HEK293T (cell line): Measurements from ENCODE around the gene TTLL13.

Source experiments
- CTCF ChIA-PET: fragments of 350-600 bp; formaldehyde crosslinking; extraction: SDS; loops from one replicate; lab custom pipeline; 2021; ENCODE audit warnings: antibody characterized with exemption, inconsistent platforms; lab: Yijun Ruan, JAX
- POLR2A ChIA-PET: fragments of 350-600 bp; formaldehyde crosslinking; extraction: SDS; loops from one replicate; lab custom pipeline; 2020; ENCODE audit warnings: antibody characterized with exemption, inconsistent platforms; lab: Yijun Ruan, JAX
- DNase-seq: peaks from one replicate; pipeline ENCODE4 v3.0.0; 2012; ENCODE audit warnings: mixed read lengths; ENCODE audit errors: extremely low spot score
- ARNT ChIP-seq: fragments of 450-650 bp; IDR thresholded peaks from 2 replicates; pipeline ENCODE4 v1.6.1; 2017; ENCODE audit warnings: mild to moderate bottlenecking
- BHLHE40 ChIP-seq: fragments of 450-650 bp; IDR thresholded peaks from 2 replicates; pipeline ENCODE4 v1.6.1; 2016; ENCODE audit warnings: mild to moderate bottlenecking, moderate library complexity, borderline replicate concordance
- CTBP1 ChIP-seq: fragments of 450-650 bp; IDR thresholded peaks from 2 replicates; pipeline ENCODE4 v1.6.1; 2016; ENCODE audit warnings: borderline replicate concordance
- ELF4 ChIP-seq: fragments of 450-650 bp; IDR thresholded peaks from 2 replicates; pipeline ENCODE4 v1.6.1; 2017; ENCODE audit warnings: antibody characterized with exemption
- FOXA1 ChIP-seq: fragments of 450-650 bp; IDR thresholded peaks from 2 replicates; pipeline ENCODE4 v1.6.1; 2016; ENCODE audit warnings: mild to moderate bottlenecking
- FOXK2 ChIP-seq: fragments of 450-650 bp; IDR thresholded peaks from 2 replicates; pipeline ENCODE4 v1.6.1; 2016; ENCODE audit warnings: mild to moderate bottlenecking
- FOXM1 ChIP-seq: fragments of 450-650 bp; IDR thresholded peaks from 2 replicates; pipeline ENCODE4 v1.6.1; 2017; ENCODE audit warnings: mild to moderate bottlenecking, borderline replicate concordance
- HDGF ChIP-seq: fragments of 450-650 bp; IDR thresholded peaks from 2 replicates; pipeline ENCODE4 v1.6.1; 2017; ENCODE audit warnings: antibody characterized with exemption, borderline replicate concordance
- L3MBTL2 ChIP-seq: fragments of 450-650 bp; conservative IDR thresholded peaks from 2 replicates; pipeline ENCODE4 v1.6.1; 2016; ENCODE audit warnings: mild to moderate bottlenecking
- LEF1 ChIP-seq: fragments of 450-650 bp; IDR thresholded peaks from 2 replicates; pipeline ENCODE4 v1.6.1; 2017; ENCODE audit warnings: mild to moderate bottlenecking, borderline replicate concordance
- NFRKB ChIP-seq: fragments of 450-650 bp; IDR thresholded peaks from 2 replicates; pipeline ENCODE4 v1.6.1; 2016; ENCODE audit warnings: mild to moderate bottlenecking, moderate library complexity
- SP1 ChIP-seq: fragments of 450-650 bp; IDR thresholded peaks from 2 replicates; pipeline ENCODE4 v1.6.1; 2017
- SUZ12 ChIP-seq: fragments of 450-650 bp; IDR thresholded peaks from 2 replicates; pipeline ENCODE4 v1.6.1; 2016; ENCODE audit warnings: mild to moderate bottlenecking
- TARDBP ChIP-seq: fragments of 450-650 bp; IDR thresholded peaks from 2 replicates; pipeline ENCODE4 v1.6.1; 2016
- ZNF384 ChIP-seq: fragments of 450-650 bp; IDR thresholded peaks from 2 replicates; pipeline ENCODE4 v1.6.1; 2016
- TF ChIP-seq, protein P1 (sequence below): fragments of 450-650 bp; IDR thresholded peaks from 2 replicates; pipeline ENCODE4 v1.6.1; 2016

The TTLL13 gene

DNA sequence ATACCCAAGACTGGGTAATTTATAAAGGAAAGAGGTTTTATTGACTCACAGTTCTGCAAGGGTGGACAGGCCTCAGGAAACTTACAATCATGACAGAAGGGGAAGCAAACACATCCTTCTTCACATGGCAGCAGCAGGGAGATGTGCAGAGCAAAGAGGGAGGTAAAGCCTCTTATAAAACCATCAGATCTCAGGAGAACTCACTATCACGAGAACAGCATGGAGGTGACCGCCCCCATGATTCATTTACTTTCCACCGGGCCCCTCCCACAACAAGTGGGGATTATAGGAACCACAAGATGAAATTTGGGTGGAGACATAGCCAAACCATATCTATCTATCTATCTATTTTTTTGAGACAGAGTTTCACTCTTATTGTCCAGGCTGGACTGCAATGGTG is 10.0 kb upstream of the TTLL13 start:
- POLR2A ChIA-PET: no interaction called here
- TF ChIP-seq SP1 (no peak), LEF1 (no peak), ARNT (no peak), FOXM1 (no peak), BHLHE40 (no peak), SUZ12 (no peak), NFRKB (no peak), ZNF384 (no peak), CTBP1 (no peak), TARDBP (no peak), FOXK2 (no peak), ELF4 (no peak), L3MBTL2 (no peak), HDGF (no peak), FOXA1 (no peak)
- TF ChIP-seq, protein P1, sequence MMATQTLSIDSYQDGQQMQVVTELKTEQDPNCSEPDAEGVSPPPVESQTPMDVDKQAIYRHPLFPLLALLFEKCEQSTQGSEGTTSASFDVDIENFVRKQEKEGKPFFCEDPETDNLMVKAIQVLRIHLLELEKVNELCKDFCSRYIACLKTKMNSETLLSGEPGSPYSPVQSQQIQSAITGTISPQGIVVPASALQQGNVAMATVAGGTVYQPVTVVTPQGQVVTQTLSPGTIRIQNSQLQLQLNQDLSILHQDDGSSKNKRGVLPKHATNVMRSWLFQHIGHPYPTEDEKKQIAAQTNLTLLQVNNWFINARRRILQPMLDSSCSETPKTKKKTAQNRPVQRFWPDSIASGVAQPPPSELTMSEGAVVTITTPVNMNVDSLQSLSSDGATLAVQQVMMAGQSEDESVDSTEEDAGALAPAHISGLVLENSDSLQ: no peak

DNA sequence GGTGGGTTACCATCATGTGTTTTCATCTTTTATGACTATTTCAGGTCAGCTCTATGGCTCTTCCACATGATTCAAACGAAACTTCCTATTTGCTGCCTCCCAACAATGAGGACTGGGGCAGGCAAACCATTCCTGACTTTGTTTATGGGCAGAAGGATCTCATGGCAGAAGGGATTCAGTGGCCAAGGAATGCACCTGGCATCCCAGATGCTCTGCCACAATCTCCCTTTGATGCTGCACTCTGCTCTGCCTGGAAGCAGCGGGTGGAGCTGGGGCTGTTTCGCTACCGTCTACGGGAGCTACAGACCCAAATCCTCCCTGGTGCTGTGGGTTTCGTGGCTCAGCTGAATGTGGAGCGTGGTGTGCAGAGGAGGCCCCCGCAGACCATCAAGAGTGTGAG is 8.5 kb upstream of the TTLL13 start:
- CTCF ChIA-PET: no interaction called here
- POLR2A ChIA-PET: interaction anchor here (1.5 kb wide), 1 partner anchor 8 kb away, joined by 4 read pairs; the partner anchor contains the start of gene TTLL13

More for the DNA sequence above, 10.0 kb upstream of the TTLL13 start:
- no peak for DNase-seq
- CTCF ChIA-PET: no interaction called here

DNA sequence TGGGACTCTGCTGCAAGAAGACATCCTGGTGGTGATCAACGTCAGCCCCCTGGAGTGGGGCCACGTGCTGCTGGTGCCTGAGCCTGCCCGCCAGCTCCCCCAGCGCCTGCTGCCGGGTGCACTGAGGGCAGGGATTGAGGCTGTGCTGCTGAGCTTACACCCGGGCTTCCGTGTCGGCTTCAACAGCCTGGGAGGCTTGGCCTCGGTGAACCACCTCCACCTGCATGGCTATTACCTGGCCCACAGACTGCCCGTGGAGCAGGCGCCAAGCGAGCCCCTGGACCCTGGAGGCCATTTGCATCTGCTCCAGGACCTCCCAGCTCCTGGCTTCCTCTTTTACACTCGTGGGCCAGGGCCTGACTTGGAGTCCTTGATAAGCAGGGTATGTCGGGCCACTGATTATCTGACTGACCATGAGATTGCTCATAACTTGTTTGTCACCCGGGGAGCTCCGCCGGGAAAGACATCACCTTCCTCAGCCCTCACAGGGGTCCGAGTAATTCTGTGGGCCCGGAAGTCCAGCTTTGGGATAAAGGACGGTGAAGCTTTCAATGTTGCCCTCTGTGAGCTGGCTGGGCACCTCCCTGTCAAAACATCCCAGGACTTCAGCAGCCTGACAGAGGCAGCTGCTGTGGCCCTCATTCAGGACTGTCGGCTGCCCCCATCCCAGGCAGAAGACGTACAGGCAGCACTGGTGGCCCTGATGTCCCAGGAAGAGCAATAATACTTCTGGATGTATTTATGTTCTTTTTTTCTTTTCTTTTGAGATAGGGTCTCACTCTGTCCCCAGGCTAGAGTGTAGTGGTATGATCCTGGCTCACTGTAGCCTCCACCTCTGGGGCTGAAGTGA is 7.8 kb upstream of the TTLL13 start:
- TF ChIP-seq LEF1: no peak
- no peak for TF ChIP-seq CTBP1
- TF ChIP-seq ARNT: no peak
- no peak for TF ChIP-seq NFRKB
- TF ChIP-seq L3MBTL2: no peak
- no peak for TF ChIP-seq SUZ12
- TF ChIP-seq, protein P1: no peak
- TF ChIP-seq HDGF: no peak
- no peak for TF ChIP-seq FOXK2
- TF ChIP-seq FOXA1: no peak
- no peak for TF ChIP-seq FOXM1
- TF ChIP-seq SP1: no peak
- no peak for TF ChIP-seq ELF4
- TF ChIP-seq TARDBP: no peak
- TF ChIP-seq BHLHE40: no peak
- no peak for TF ChIP-seq ZNF384
- POLR2A ChIA-PET: interaction anchor here (1.5 to 3.3 kb wide), 2 partner anchors 7 to 8 kb away, joined by 4 to 13 read pairs; partner anchors contain the start of genes CIB1, GDPGP1 and TTLL13
- CTCF ChIA-PET: no interaction called here
- DNase-seq: no peak

More for the DNA sequence above, 8.5 kb upstream of the TTLL13 start:
- TF ChIP-seq L3MBTL2 (no peak), NFRKB (no peak), SUZ12 (no peak), BHLHE40 (no peak), TARDBP (no peak), ZNF384 (no peak), HDGF (no peak), CTBP1 (no peak), SP1 (no peak), FOXK2 (no peak), ARNT (no peak), FOXM1 (no peak), LEF1 (no peak), FOXA1 (no peak), ELF4 (no peak)
- TF ChIP-seq, protein P1: no peak
- no peak for DNase-seq

DNA sequence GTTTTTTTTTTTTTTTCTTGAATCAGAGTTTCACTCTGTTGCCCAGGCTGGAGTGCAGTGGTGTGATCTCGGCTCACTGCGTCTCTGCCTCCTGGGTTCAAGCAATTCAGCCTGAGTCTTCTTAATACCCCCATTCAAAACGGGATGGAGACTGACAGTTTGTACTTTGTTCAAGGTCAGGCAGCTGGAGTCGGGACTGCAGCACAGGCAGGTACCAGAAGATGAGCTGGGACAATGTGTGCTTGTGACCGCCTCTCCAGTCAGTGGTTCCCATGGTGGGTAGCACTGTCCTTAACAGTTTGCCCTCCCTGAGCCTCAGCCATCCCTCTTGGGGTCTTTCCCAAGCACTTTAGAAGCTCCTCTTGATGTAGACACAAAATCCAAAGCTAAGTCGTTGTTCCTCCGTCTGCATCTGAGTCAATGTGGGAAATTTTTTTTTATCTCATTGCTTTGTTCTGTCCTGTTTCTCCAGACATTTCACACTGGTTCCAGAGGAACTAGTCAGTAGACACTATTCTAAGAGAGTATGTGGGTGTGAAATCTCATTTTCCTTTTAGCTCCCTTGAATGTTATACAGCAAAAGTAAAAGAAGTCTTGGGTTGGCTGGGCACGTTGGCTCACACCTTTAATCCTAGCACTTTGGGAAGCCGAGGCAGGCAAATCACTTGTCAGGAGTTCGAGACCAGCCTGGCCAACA is 5.3 kb upstream of the TTLL13 start:
- ChIA-PET CTCF (no interaction called here), POLR2A (interaction anchor here (3.3 kb wide), 1 partner anchor 10 kb away, joined by 13 read pairs; the partner anchor contains the start of genes CIB1 and GDPGP1)
- no peak for DNase-seq
- TF ChIP-seq FOXK2 (no peak), SUZ12 (no peak), FOXA1 (no peak), TARDBP (no peak), FOXM1 (no peak), ELF4 (no peak), L3MBTL2 (no peak), BHLHE40 (no peak), HDGF (no peak), CTBP1 (no peak), SP1 (no peak)

DNA sequence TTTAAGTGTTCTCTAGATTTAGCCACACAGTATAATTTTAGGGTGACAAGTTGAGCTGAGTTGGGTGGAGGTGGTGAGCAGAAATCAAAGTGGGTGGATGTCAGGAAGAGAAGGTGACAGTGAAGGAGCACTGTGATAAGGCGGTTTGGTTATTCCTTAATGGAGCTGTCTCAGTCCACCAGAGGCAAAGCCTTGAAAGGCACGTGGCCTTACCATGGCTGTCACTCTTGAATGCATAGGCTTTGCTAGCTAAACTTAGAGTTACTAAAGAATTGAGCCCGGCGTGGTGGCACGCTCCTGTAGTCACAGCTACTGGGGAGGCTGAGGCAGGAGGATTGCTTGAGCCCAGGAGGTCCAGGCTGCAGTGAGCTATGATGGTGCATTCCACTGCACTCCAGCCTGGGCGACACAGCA is 560 bp upstream of the TTLL13 start:
- ChIA-PET CTCF (interaction anchor here (0.6 to 1.6 kb wide), 7 partner anchors 16 to 153 kb away, joined by 3 to 6 read pairs (median 4); partner anchors contain the start of genes CIB1 and NGRN), POLR2A (interaction anchor here (0.5 to 4.4 kb wide), 14 partner anchors 8 to 276 kb away, joined by 3 to 37 read pairs (median 4); partner anchors contain the start of genes CIB1, GDPGP1, NGRN and SEMA4B)
- no peak; the same call in 1 of the 2 replicates for TF ChIP-seq ZNF384
- TF ChIP-seq, protein P1: peak; percentile 47; the same call in 1 of the 2 replicates
- DNase-seq: no peak
